ENCODE results near the gene PTPN21. TPM values are rescaled to one million over a fixed set of nuclear protein-coding genes. Genes with fewer than 3 reads are reported as not detected.

PTPN21 gene
- total and polyA plus RNA-seq, 2 donors from 2014 or later: 5.3 to 23.2 TPM

DNA sequence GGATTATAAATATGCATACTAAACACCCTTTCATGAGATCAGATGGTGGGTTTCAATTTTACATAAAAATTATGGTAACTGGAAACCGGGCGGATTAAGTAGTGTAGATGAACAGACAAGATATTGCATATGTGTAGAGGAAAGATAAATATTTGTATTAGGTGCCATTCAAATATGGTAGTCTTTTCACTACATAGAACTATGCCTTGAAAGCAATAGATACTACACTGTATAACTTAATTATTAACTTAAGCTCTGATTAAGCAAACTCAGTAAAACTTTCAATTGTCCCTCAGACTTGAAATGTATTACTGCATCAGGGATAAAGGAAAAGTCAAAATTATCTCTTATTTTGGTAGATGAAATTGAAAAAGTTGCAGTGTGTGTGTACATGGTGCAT, 1.9 kb downstream of the PTPN21 start:
- no peak overlapping the region for H3K9ac ChIP-seq (ENCODE audit: low read length in 3 of 3)
- peaks cover 0 to 10% (median 2%) of the 10 kb centered on the region in 3 donors for H3K36me3 ChIP-seq (ENCODE audit: control insufficient read depth in 2 of 3, insufficient read depth in 3 of 3, low read length in 3 of 3)
- H3K27me3 ChIP-seq (ENCODE audit: control insufficient read depth, insufficient read depth, low read length): no peaks in the 10 kb centered on the region
- intact Hi-C loops (cut with DNase I): no loop called here
- peaks cover 3 to 14% (median 7%) of the 10 kb centered on the region in 3 donors for H3K4me1 ChIP-seq (ENCODE audit: control insufficient read depth in 2 of 3, insufficient read depth in 2 of 3, low read depth in 1 of 3, low read length in 3 of 3)
- TF ChIP-seq, protein P1, sequence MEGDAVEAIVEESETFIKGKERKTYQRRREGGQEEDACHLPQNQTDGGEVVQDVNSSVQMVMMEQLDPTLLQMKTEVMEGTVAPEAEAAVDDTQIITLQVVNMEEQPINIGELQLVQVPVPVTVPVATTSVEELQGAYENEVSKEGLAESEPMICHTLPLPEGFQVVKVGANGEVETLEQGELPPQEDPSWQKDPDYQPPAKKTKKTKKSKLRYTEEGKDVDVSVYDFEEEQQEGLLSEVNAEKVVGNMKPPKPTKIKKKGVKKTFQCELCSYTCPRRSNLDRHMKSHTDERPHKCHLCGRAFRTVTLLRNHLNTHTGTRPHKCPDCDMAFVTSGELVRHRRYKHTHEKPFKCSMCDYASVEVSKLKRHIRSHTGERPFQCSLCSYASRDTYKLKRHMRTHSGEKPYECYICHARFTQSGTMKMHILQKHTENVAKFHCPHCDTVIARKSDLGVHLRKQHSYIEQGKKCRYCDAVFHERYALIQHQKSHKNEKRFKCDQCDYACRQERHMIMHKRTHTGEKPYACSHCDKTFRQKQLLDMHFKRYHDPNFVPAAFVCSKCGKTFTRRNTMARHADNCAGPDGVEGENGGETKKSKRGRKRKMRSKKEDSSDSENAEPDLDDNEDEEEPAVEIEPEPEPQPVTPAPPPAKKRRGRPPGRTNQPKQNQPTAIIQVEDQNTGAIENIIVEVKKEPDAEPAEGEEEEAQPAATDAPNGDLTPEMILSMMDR (IDR thresholded peaks at IDR 0.05; ENCODE audit: borderline replicate concordance, extremely low read depth, insufficient read depth): no peak
- H3K27ac ChIP-seq (ENCODE audit: low read depth in 2 of 2, low read length in 2 of 2): no peak overlapping the region
- peak overlapping the region in 1 of 3 donors; percentile 5 for H3K4me3 ChIP-seq (ENCODE audit: low read length in 3 of 3)
- FAIRE-seq (no peak), DNase-seq (no peak)
- H3K9me3 ChIP-seq (ENCODE audit: control insufficient read depth in 2 of 3, insufficient read depth in 1 of 3, low read length in 3 of 3): no peaks in the 10 kb centered on the region

DNA sequence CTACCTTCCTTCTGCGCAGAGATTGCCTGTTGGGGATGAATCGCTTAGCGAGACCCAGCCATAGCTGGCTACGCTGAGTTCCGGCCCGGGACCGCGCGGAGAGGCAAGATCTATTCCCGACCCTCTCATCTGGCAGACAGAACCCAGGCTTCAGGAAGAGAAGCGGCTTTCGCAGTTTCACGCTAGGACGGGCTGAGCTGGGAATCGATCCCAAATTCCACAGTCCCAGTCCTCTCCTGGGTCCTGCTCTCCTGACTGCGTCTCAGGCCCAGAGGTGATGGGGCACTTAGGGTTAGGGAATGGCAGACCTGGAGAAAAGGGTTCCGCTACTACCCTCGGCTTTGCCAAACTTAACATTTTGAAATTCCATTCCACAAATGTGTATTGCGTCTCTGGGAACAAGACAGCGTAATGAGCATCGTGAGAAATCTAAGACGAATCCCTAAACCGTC, 2.8 kb downstream of the PTPN21 start:
- Histone ChIP-seq H3K9me3 (ENCODE audit: control insufficient read depth in 2 of 3, insufficient read depth in 1 of 3, low read length in 3 of 3) (no peaks in the 10 kb centered on the region), H3K27ac (ENCODE audit: low read depth in 2 of 2, low read length in 2 of 2) (peak overlapping the region; percentile 65 to 79), H3K4me1 (ENCODE audit: control insufficient read depth in 2 of 3, insufficient read depth in 2 of 3, low read depth in 1 of 3, low read length in 3 of 3) (peaks cover 3 to 14% (median 7%) of the 10 kb centered on the region in 3 donors), H3K36me3 (ENCODE audit: control insufficient read depth in 2 of 3, insufficient read depth in 3 of 3, low read length in 3 of 3) (peaks cover 0 to 10% (median 2%) of the 10 kb centered on the region in 3 donors), H3K4me3 (ENCODE audit: low read length in 3 of 3) (peak overlapping the region; percentile 67 to 84 (median 82)), H3K9ac (ENCODE audit: low read length in 3 of 3) (peak overlapping the region; percentile 70 to 77 (median 70)), H3K27me3 (ENCODE audit: control insufficient read depth, insufficient read depth, low read length) (no peaks in the 10 kb centered on the region)
- FAIRE-seq (no peak), DNase-seq (peak in 4 of 5 donors; percentile 30 to 55 (median 31))
- intact Hi-C loops (cut with DNase I): no loop called here
- TF ChIP-seq, protein P1 (IDR thresholded peaks at IDR 0.05; ENCODE audit: borderline replicate concordance, extremely low read depth, insufficient read depth): no peak

DNA sequence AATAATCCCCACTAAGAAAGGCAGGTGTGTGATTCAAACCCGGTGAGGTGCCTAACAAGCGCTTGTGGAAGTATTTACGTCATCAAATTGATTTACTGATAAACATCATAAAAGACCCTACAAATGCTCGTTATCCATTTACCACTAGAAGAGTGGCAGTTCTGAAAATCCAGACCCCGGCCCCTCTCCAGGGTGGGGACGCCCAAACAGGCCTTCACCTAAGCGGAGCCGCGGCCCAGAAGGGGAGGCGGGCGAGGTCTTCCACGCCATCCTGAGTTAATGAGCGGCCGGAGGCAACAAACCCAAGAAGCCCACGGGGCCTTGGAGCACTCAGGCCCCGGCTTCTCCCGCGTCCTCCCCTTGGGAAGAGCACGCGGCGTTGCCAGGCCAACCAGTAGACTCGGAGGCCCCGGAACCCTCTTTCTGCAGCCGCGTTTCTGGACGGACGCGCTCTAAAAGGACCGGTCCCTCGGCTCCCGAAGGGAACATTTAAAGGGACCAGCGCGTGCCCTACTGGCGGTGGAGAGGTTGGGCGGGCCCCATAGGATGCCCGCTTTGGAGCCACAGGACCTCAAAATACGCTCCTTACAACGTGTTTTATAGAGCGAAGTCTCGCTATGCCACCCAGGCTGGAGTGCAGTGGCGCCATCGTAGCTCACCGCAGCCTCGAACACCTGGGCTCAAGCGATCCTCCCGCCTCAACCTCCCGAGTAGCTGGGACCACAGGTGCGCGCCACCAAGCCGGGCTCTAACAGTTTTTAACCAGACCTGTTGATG, 3.5 kb downstream of the PTPN21 start:
- DNase-seq (peak; percentile 87 to 95 (median 92)), FAIRE-seq (no peak)
- Histone ChIP-seq H3K9ac (ENCODE audit: low read length in 3 of 3) (peak overlapping the region; percentile 70 to 77 (median 70)), H3K4me3 (ENCODE audit: low read length in 3 of 3) (peak overlapping the region; percentile 67 to 84 (median 82)), H3K36me3 (ENCODE audit: control insufficient read depth in 2 of 3, insufficient read depth in 3 of 3, low read length in 3 of 3) (peaks cover 2 to 16% (median 3%) of the 10 kb centered on the region in 3 donors), H3K9me3 (ENCODE audit: control insufficient read depth in 2 of 3, insufficient read depth in 1 of 3, low read length in 3 of 3) (no peaks in the 10 kb centered on the region), H3K27ac (ENCODE audit: low read depth in 2 of 2, low read length in 2 of 2) (peak overlapping the region; percentile 65 to 79), H3K4me1 (ENCODE audit: control insufficient read depth in 2 of 3, insufficient read depth in 2 of 3, low read depth in 1 of 3, low read length in 3 of 3) (peaks cover 3 to 14% (median 7%) of the 10 kb centered on the region in 3 donors), H3K27me3 (ENCODE audit: control insufficient read depth, insufficient read depth, low read length) (no peaks in the 10 kb centered on the region)
- intact Hi-C loops (cut with DNase I): no loop called here
- TF ChIP-seq, protein P1 (IDR thresholded peaks at IDR 0.05; ENCODE audit: borderline replicate concordance, extremely low read depth, insufficient read depth): peak; percentile 57

All from kidney (tissue), 14 donors.